HK-2 (cell line): ENCODE data around the gene BBS2.

Source experiments
- DNase-seq: peaks from one replicate; pipeline ENCODE4 v3.0.0-alpha.2; 2018; ENCODE audit not compliant: unreplicated experiment

BBS2 gene, protein sequence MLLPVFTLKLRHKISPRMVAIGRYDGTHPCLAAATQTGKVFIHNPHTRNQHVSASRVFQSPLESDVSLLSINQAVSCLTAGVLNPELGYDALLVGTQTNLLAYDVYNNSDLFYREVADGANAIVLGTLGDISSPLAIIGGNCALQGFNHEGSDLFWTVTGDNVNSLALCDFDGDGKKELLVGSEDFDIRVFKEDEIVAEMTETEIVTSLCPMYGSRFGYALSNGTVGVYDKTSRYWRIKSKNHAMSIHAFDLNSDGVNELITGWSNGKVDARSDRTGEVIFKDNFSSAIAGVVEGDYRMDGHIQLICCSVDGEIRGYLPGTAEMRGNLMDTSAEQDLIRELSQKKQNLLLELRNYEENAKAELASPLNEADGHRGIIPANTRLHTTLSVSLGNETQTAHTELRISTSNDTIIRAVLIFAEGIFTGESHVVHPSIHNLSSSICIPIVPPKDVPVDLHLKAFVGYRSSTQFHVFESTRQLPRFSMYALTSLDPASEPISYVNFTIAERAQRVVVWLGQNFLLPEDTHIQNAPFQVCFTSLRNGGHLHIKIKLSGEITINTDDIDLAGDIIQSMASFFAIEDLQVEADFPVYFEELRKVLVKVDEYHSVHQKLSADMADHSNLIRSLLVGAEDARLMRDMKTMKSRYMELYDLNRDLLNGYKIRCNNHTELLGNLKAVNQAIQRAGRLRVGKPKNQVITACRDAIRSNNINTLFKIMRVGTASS

DNA sequence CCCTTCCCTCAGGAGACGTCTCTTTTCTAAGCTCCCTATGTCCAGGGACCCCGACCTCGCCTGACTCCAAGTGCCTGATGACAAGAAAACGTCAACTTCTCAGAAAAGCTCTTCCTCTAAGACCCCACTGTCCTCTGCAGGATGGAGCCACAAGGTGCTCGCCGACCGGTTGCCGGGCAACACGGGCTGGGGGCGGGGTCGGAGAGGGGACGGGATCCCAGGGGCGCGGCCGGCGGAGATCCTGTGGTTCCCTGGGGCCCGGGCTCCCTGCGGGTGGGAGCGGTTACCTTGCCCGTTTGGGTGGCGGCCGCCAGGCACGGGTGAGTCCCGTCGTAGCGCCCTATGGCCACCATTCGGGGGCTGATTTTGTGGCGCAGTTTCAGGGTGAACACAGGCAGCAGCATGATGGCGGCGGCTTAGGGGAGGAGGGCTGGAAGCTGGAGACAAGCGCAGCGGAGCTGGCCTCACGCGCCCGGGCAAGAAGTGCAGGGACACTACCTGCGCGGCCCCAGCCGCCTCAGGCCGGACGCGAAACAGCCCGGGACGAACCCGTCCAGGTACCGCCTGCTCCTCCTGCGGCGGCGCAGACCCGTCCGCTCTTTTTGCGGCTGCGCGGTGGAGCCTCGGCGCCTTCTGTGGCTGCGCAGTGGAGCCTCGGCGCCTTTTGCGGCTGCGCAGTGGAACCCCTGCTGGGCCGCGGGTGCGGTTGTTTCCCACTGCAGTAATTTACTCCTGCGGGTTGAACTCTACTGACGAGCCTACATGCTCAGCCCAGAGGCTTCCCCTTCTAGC is at the start of gene BBS2:
BBS2 (minus strand) TSS at position 566 of the 792 bp plus-strand sequence; CDS start at position 404, 162 bp downstream.
- DNase-seq: peak; percentile 89

DNA sequence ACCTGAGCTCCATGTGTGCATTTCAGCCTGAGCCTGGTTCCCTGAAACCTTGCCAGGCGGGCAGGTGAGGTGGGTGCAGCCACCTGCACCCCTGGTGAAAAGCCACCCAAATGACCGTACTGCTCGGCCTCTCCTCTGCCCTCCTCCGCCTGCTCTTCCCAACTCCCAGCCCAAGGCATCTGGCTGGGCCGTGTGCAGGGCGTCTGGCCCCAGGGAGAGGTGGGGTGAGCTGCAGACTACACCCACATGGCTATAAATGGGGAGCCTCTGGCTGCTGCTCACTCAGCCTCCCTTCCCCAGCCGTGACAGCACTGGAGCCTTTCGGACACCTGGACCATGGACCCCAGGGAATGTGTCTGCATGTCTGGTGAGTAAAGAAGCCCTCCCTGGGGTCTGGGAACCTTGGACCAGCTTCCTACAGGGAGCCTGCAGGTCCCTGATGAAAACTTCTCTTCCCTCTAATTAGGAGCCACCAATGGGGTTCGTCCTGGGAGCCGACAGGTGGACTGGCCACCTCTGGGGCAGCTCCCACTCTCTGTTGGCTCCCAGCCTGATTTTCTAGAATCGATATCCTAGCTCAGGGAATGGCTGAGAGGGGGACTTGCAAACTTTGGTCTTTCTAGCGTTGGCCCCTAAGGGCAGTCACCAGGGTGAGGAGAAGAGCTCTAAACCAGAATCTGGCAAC is 45.1 kb upstream of the BBS2 start, which contains the start of gene MT4:
MT4 (plus strand) TSS at position 281 of the 685 bp plus-strand sequence; CDS start at position 337, 56 bp downstream.
- no peak for DNase-seq

DNA sequence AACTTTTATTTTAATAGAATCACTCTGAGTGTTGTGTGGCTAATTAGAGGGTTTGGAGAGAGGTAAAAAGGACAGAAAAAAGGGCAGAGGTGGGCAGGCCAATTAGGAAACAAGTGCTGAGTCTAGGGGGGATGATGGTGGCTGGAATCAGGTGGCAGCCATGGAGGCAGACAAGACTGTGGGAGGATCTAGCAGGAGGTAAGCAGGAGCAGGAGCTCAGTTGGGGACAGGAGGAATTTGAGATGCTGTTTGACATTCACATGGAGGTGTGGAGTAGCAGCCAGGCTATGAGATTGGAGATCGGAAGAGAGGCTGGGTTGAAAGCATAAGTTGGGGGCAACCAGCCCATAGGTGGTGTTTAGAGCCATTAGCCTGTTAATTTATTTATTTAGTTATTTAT is 41.3 kb upstream of the BBS2 start:
- DNase-seq: no peak

DNA sequence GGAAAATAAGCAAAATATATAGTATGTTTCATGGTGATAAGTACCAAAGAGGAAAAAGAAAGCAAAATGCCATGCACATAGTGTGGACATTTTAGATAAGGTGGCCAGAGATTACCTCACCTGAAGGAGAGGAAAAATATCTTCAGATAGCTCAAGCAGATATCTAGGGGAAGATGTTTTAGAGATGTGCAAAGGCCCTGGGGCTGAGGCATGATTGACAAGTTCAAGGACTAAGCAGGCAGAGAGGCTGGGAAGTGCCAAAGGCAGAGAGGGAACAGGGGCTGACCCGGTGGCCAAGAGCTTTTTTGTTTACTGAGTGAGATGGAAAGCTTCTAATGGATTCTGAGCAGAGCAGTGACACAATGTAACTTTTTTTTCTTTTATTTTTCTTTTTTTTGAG is 40.6 kb upstream of the BBS2 start:
- DNase-seq: no peak

DNA sequence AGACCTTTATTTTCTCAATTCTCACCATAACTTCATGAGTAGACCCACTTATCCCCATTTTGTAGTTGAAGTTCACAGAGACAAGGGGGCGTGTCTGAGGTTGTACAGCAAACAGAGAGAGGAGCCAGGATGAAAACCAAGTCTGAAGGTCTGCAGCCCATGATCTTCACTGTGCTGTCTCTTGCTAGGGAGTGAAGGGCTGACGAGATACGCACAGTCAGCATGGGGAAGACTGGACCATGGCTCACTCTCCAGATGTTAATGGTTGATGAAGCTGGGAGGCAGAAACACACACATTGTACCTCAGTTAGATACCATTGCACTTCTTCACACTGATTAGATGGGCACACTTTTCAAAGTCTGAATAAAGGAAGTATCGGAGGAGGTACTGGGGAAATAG is 39.3 kb upstream of the BBS2 start:
- no peak for DNase-seq

DNA sequence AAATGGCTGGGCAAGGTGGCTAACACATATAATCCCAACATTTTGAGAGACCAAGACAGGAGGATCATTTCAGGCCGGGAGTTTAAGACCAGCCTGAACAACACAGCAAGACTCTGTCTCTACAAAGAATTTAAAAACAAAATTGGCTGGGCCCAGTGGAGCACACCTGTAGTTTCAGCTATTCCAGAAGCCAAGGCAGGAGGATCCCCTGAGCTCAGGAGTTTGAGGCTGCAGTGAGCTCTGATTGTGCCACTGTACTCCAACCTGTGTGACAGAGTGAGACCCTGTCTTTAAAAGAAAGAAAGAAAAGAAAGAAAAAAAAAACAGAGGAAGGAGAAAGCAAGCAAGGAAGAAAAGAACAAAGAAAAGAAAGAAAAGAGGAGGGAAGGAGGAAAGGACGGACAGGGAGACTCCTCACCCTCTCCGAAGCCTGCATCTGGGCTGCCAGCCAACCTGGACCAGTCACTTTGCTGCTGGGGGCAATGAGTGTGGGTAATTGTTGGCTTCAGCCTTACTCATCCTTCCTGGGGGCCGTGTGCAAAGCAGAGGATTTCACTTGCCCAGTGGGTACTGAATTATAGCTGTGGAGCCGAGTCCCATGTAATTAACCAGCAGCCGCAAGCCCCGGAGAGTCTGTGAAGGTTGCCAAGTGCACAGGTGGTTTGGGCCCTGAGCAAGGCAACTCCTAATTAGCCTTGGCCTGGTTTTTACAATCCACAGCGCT is 38.4 kb upstream of the BBS2 start:
- peak; percentile 53 for DNase-seq

DNA sequence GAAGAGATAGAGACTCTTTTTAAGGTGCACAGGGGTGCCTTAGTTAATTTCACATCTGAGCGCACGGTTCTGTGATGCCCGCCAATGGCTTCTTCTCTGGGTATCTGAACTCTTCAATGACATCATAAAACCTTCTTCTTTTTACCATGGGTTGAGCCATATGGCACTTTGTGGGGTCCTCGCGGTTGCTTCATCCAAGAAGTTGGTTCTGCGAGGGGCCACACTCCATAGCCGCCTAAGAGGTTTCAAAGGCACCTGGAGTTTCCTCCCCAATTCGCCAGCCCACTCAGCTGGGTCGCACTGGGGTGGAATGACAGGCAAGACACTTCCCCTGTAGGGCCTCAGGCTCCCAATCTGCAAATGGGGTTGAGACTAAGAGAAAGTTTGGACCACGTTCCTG is 34.6 kb upstream of the BBS2 start:
- no peak for DNase-seq

DNA sequence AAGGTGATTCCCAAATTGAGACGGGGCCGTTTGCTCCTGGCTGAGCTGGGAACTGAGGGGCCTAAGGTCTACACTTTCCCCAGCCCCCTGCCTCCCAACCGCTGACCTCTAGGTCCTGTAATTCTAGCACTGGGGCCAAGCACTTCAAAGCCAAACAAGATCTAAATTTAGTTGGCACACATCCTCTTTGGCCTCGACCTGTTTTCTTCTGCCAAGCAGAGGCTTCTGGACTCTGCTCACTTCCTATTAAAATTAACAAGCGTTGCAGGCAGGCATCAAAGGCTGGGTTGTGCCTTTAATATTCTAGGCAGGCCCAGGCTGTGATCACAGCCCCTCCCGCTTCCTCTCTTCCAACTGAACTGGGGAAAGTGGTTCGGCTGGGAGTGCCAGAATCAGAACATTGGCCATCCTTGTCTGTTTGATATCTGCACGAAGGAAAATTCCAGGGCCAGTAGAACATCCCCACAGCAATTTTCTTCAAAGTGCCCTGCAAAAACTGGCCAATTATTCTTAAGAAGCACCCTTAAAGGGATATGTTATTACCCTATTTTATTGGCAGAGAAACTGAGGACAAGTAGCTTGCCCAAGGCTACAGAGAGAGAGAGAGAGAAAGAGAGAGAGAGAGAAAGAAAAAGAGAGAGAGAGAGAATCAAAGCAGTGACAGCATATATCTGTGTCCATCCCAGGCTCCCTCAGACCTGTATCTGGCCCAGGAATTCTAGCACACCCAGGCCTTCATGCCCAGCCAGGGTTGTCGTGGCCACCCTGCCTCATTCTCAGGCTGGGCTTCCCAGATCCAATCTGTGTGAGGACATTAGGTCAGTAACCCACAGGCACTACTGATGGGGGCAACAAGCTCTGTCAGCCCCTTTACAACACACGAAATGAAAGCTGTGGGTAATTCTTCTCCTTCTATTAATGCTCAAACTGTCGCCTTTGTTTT is 32.2 kb upstream of the BBS2 start:
- DNase-seq: no peak

DNA sequence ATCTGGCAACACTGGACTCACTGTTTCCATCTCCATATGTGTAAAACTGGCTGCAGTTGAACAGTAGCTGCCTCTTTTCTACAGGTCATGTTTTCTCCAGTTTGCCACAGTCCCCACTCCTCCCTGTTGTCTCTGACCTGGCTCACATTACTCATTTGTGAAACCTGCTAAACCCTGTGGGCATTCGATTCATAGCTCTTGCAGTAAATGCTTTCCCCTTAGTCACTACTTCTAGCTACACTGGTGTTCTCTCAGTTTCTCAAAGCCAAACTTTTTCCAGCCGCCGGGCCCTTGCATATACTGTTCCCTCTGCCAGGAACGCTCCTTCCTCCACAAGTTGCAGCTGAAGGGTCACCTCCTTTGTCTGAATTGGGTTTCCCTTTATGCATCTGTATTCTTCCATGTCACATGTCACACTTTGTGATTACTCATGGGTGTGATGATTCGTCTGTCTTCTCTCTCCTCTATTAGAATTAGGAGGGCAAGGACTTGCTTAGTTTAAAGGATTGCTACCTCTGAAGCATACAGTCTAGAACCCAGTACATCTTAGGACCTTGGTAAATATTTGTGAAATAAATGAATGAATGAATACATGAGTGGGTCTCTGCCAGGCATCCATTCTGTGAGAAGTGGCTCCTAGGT is 30.0 kb upstream of the BBS2 start:
- no peak for DNase-seq

DNA sequence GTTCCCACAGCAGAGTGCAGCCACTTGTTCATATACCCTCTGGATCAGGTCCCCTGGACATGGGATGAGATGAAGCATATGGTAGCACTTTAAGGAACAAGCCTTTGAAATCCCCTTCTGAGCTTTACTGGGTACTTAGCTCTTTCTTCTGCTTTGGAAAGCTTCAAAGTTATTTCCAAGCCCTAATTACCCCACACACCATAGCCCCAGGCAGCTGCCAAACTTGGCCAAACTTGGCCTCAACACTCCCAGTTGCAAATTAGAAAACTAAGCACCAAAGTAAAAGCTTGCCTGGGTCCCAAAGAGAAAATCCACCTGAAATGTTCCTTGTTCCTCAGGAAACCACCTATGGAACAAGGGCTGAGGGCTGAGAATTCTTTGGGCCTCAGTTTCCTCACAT is 29.3 kb upstream of the BBS2 start:
- DNase-seq: no peak

DNA sequence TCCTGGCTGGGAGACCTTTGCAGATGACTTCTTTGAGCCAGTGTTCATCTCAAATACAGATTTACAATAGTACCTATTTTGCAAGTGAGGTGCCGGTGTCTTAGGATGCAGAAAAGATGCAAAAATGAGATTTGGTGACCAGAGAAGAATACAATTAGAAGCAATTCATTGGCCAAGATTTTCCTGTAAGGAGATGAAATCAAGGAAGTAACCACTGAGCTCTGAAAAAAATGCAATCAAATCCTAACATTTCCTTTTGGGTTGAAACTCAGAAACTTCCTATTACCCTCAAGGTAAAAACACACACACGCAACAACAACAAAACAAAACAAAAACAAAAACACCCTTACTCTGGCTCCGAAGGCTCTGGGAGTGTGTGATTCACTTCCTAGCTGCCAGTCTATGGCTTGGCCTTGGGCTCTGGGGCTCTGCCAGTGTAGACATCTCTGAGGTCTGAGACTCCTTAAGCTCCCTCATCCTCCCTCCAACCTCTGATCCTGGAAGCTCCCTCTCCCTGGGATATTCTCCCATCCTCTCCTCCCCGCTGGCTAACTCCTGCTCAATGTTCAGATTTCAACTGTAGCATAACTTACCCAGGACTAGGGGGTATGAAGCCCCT is 28.2 kb upstream of the BBS2 start:
- DNase-seq: no peak

DNA sequence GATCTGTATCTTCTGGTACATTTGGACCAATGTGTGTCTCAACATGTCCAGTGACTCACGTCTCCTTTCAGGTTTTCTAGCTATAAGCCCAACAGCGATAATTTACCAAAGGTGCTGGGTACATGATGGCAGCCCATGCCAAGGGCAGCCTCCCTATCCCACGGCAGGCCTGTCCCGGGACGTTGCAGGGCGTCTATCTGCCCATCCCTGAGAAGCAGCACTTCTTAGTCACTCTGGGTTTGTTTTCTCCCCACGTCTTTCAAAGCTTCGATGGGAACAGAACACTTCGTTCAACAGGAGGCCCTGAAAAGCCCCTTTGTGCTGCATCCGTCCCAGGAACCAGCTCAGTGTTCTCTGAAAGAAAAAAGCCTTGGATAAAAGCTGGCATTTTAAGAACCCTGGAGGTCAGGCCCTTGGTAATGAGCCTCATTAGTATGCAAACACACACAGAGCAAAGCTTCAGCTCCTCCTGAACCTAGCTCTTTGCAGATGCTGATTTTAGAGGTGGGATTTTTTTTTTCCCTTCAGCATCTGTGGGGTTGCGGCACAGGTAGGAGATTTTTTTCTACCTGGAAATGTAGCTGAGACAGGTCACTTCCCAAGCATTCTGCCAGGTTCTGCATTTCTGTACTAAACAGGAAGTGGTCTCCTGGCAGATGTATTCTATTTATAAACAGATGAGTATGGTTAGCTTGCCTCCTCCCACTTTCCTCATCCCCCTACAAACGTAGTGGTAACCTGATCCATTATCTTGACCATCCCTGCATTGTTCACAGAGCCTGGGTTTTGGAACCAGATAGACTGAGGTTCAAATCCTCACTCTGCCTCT is 27.5 kb upstream of the BBS2 start:
- no peak for DNase-seq

DNA sequence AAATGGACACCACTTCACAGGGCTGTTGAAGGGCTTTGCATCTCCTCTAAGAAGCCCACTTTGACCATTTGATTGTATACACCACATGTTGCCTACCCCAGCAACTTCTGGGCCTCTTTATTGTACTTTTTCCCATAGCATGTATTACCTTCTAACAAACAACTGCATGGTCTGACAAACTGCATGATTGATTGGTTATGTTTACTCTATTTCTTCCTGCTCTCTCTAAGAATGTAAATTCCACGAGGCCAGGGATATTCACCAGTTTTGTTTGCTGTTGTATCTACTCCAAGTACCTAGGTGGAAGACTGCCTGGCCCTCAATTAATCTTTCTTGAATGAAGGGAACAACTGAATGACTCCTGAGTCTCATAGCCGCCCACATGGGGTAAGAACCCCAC is 22.2 kb upstream of the BBS2 start:
- no peak for DNase-seq

DNA sequence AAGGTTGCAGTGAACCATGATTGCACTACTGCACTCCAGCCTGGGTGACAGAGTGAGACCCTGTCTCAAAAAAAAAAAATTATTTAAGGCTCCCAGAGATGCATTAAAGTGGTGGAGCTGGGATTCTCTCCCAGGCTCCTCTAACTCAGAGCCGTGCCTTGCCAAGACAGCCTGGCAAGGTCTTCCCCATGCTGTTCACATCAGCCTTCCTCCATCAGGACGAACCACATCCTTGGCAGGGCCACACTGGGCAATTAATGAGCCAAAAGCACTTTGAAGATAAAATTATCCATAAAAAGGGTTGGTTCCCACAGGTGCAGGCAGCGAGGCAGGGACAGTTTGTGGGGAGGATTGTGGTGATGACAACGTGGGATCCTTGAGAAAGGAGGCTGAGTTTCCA is 19.8 kb upstream of the BBS2 start:
- DNase-seq: no peak

DNA sequence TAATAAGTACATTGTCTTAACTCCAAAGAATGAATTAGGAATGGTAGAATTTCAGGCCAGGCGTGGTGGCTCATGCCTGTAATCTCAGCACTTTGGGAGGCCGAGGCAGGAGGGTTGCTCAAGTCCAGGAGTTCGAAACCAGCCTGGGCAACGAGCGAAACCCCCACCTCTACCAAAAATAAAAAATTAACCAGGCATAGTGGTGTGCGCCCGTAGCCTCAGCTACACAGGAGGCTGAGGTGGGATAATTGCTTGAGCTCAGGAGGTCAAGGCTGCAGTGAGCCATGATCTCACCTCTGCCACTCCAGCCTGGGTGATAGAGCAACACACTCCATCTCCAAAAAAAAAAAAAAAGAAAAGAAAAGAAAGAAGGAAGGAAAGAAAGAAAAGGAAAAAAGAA is 18.5 kb upstream of the BBS2 start:
- DNase-seq: no peak

DNA sequence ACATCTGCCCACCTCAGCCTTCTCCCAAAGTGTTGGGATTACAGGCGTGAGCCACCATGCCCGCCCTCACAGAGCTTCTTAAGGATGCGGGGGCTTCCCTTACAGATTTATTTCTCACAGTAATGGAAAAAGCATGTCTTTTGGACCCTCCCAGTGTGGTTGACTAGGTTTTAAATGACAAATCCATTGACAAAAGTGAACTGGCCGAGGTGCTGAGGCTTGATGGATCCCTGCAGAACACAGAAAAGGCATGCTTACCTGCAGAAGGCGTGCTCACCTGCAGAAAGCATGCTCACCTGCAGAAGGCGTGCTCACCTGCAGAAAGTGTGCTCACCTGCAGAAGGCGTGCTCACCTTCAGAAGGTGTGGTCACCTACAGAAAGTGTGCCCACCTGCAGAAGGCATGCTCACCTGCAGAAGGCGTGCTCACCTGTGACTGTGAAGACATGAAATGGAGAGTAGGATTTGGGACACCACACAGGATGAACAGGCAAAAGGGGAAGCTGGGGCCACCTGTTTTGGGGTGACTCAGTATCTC is 15.1 kb upstream of the BBS2 start:
- DNase-seq: no peak

DNA sequence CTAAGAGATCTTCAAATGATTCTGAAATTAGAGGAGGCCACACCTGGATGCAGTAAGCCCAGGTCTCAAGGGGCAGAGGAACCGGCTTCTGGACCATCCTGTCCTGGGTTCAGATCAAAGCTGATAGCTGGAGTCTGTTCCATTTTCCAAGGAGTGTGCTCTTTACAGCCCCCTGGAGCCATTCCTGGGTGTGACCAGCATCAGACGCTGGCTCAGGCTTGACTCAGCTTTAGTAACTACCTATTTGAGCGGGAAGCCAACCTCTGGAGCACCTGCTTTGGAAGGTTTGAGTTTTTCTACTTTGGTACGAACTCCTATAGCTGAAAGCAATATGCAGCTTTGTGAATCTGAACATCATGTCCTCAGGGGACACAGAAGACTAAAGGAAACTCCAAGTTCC is 12.9 kb upstream of the BBS2 start:
- DNase-seq: no peak

DNA sequence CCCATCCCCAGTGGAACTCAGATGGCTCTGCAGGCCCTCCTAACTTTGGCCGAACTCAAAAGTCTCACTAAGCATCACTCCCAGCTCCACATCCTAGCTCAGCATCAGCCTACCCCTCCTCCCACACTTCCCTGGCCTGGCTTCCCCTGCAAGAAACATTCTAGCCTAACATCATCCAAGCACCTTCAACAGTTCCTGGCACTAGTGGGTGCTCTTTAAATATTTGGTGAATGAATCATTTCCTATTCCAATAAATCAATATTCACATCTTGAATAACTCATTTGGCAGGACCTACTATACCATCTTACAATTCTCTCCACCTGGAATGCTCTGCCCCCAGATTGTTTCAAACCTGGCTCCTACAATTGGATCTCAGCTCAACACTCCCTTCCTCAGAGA is 11.0 kb upstream of the BBS2 start:
- no peak for DNase-seq
